HEK293 (cell line): ENCODE data around the gene CCK.

Source experiments
- CTCF ChIA-PET: fragments of 350-600 bp; formaldehyde crosslinking; extraction: SDS; loops from one replicate; lab custom pipeline; 2021; ENCODE audit warnings: antibody characterized with exemption; lab: Yijun Ruan, JAX
- POLR2A ChIA-PET: fragments of 300-600 bp; formaldehyde crosslinking; extraction: SDS; loops from one replicate; lab custom pipeline; 2020; ENCODE audit warnings: antibody characterized with exemption, inconsistent platforms; lab: Yijun Ruan, JAX
- H3K27ac ChIP-seq: fragments of 200-500 bp; sonication (Bioruptor generic); 2 replicates; pipeline ENCODE4 v1.5.1; 2014; ENCODE audit warnings: low read depth, low read length, control low read depth, inconsistent platforms; ENCODE audit errors: extremely low read depth
- H3K36me3 ChIP-seq, 2 experiments: fragments of 200-500 bp in 1 of 2; sonication (Bioruptor generic) in 1 of 2; 1 replicate in 1 of 2; 2 replicates in 1 of 2; pipeline ENCODE4 v1.5.1; 2014 to 2017; ENCODE audit warnings: inconsistent platforms in 2 of 2, low read length in 2 of 2; ENCODE audit not compliant: control insufficient read depth in 2 of 2, insufficient read depth in 1 of 2
- H3K4me1 ChIP-seq: fragments of 200-500 bp; sonication (Bioruptor generic); 2 replicates; pipeline ENCODE4 v1.5.1; 2014; ENCODE audit warnings: mild to moderate bottlenecking, low read length, inconsistent platforms; ENCODE audit not compliant: control insufficient read depth, insufficient read depth
- H3K4me3 ChIP-seq: 2 replicates; pipeline ENCODE4 v1.5.1; 2011; ENCODE audit warnings: low read depth, mild to moderate bottlenecking, control low read depth, low read length, moderate library complexity
- H3K9me3 ChIP-seq: fragments of 200-500 bp; sonication (Bioruptor generic); 2 replicates; pipeline ENCODE4 v1.5.1; 2014; ENCODE audit warnings: low read depth, low read length, inconsistent platforms; ENCODE audit not compliant: control insufficient read depth, insufficient read depth
- ATF2 ChIP-seq: fragments of 450-650 bp; formaldehyde crosslinking; IDR thresholded peaks from 2 replicates; pipeline ENCODE4 v1.5.1; 2016; ENCODE audit warnings: missing biosample characterization, missing genetic modification characterization, low read depth
- INSM2 ChIP-seq: fragments of 450-650 bp; formaldehyde crosslinking; IDR thresholded peaks from 2 replicates; pipeline ENCODE4 v1.5.1; 2016; ENCODE audit warnings: missing biosample characterization, missing genetic modification characterization
- MYNN ChIP-seq: fragments of 450-650 bp; formaldehyde crosslinking; IDR thresholded peaks from 2 replicates; pipeline ENCODE4 v1.5.1; 2016; ENCODE audit warnings: missing biosample characterization, missing genetic modification characterization, borderline replicate concordance
- SALL2 ChIP-seq: fragments of 450-650 bp; formaldehyde crosslinking; IDR thresholded peaks from 2 replicates; pipeline ENCODE4 v1.5.0; 2017; ENCODE audit warnings: missing biosample characterization, mild to moderate bottlenecking, missing genetic modification characterization, borderline replicate concordance
- ZNF175 ChIP-seq: fragments of 450-650 bp; formaldehyde crosslinking; IDR thresholded peaks from 2 replicates; pipeline ENCODE4 v1.5.1; 2016; ENCODE audit warnings: missing biosample characterization, missing genetic modification characterization
- ZNF280D ChIP-seq: fragments of 450-650 bp; formaldehyde crosslinking; IDR thresholded peaks from 2 replicates; pipeline ENCODE4 v1.5.1; 2016; ENCODE audit warnings: missing biosample characterization, missing genetic modification characterization
- ZNF514 ChIP-seq: fragments of 450-650 bp; formaldehyde crosslinking; IDR thresholded peaks from 2 replicates; pipeline ENCODE4 v1.5.1; 2016; ENCODE audit warnings: missing biosample characterization, missing genetic modification characterization
- ZNF560 ChIP-seq: fragments of 450-650 bp; formaldehyde crosslinking; IDR thresholded peaks from 2 replicates; pipeline ENCODE4 v1.5.1; 2017; ENCODE audit warnings: missing biosample characterization, missing genetic modification characterization, borderline replicate concordance
- ZNF707 ChIP-seq: fragments of 450-650 bp; formaldehyde crosslinking; IDR thresholded peaks from 2 replicates; pipeline ENCODE4 v1.5.1; 2016; ENCODE audit warnings: missing biosample characterization, missing genetic modification characterization
- ZNF768 ChIP-seq: fragments of 450-650 bp; formaldehyde crosslinking; IDR thresholded peaks from 2 replicates; pipeline ENCODE4 v1.5.1; 2018; ENCODE audit warnings: missing biosample characterization, mild to moderate bottlenecking, missing genetic modification characterization
- ZNF830 ChIP-seq: fragments of 450-650 bp; IDR thresholded peaks from 2 replicates; pipeline ENCODE4 v1.5.0; 2018; ENCODE audit warnings: missing biosample characterization, missing genetic modification characterization, low read depth, mild to moderate bottlenecking, moderate library complexity
- ZSCAN16 ChIP-seq: fragments of 450-650 bp; formaldehyde crosslinking; IDR thresholded peaks from 2 replicates; pipeline ENCODE4 v1.5.1; 2016; ENCODE audit warnings: missing biosample characterization, missing genetic modification characterization
- ZSCAN30 ChIP-seq: fragments of 450-650 bp; IDR thresholded peaks from 2 replicates; pipeline ENCODE4 v1.5.1; 2018; ENCODE audit warnings: missing biosample characterization, mild to moderate bottlenecking, missing genetic modification characterization, moderate library complexity

CCK gene

GRCh38 chr3:42220436-42221121, 45.4 kb downstream of the CCK start:
- ChIA-PET POLR2A (no interaction called here), CTCF (interaction anchor here (0.7 to 1.6 kb wide), 2 partner anchors 9 to 661 kb away, joined by 3 to 7 read pairs; no protein-coding TSS in a partner anchor)
- TF ChIP-seq ZNF830 (tag by site-specific recombination) (no peak), ZNF707 (tag by site-specific recombination) (no peak), ZSCAN16 (tag by site-specific recombination) (no peak), ZSCAN30 (no peak), ZNF560 (no peak), ZNF768 (tag by site-specific recombination) (no peak), ZNF514 (no peak), SALL2 (no peak), ZNF280D (tag by site-specific recombination) (no peak)
- no peak overlapping the region for H3K27ac ChIP-seq
- H3K4me1 ChIP-seq: no peaks in the 10 kb centered on the region
- H3K4me3 ChIP-seq: no peak overlapping the region
- H3K36me3 ChIP-seq: peaks cover 0 to 65% of the 10 kb centered on the region in 2 experiments; a peak in 1 of 3 replicates
- H3K9me3 ChIP-seq: no peaks in the 10 kb centered on the region

- no peak overlapping the region for H3K4me3 ChIP-seq
- no peak overlapping the region for H3K27ac ChIP-seq
- TF ChIP-seq INSM2 (no peak), ATF2 (no peak), ZNF768 (tag by site-specific recombination) (no peak), MYNN (tag by site-specific recombination) (no peak)
- TF ChIP-seq, all 188 proteins: peak for 0
- Histone ChIP-seq H3K4me1 (no peaks in the 10 kb centered on the region), H3K36me3 (peaks cover 0 to 44% of the 10 kb centered on the region in 2 experiments; a peak in 1 of 3 replicates), H3K9me3 (no peaks in the 10 kb centered on the region)
- ChIA-PET CTCF (no interaction called here), POLR2A (interaction anchor here (0.7 kb wide), 1 partner anchor 261 kb away, joined by 3 read pairs; no protein-coding TSS in a partner anchor)
These were observed 49.1 kb downstream of the CCK start for GRCh38 chr3:42216931-42217333.

- Histone ChIP-seq H3K4me3 (no peak overlapping the region), H3K4me1 (no peaks in the 10 kb centered on the region), H3K9me3 (no peaks in the 10 kb centered on the region), H3K27ac (no peak overlapping the region), H3K36me3 (peaks cover 0 to 45% of the 10 kb centered on the region in 2 experiments; a peak in 1 of 3 replicates)
- POLR2A ChIA-PET: interaction anchor here (0.7 kb wide), 1 partner anchor 262 kb away, joined by 3 read pairs; no protein-coding TSS in a partner anchor
- TF ChIP-seq ZNF175: no peak
- CTCF ChIA-PET: no interaction called here
These were observed 49.7 kb downstream of the CCK start for GRCh38 chr3:42216302-42216701.
